DOHH2 (cell line): ENCODE results near the gene M6PR.
"Not testable (repeated sequence)": the region's sequence is repeated elsewhere in the genome, so short reads cannot be mapped to it uniquely, and the experiment has no call there.

Experiments
- H3F3A ChIP-seq: fragments of 200-600 bp; sonication (generic), shearing (Covaris generic); 2 replicates; pipeline ENCODE4 v1.6.0; 2016; ENCODE audit warnings: antibody characterized with exemption, mild to moderate bottlenecking; ENCODE audit not compliant: control insufficient read depth, insufficient read depth
- H3K27ac ChIP-seq: fragments of 200-600 bp; sonication (generic); 2 replicates; pipeline ENCODE4 v1.5.1; 2014; ENCODE audit warnings: low read depth, mild to moderate bottlenecking, low read length, moderate library complexity
- H3K27me3 ChIP-seq: fragments of 200-600 bp; sonication (generic); 2 replicates; pipeline ENCODE4 v1.6.1; 2014; ENCODE audit warnings: mild to moderate bottlenecking, low read length, mixed read lengths; ENCODE audit not compliant: control insufficient read depth
- H3K36me3 ChIP-seq: fragments of 200-600 bp; sonication (generic); 2 replicates; pipeline ENCODE4 v1.6.1; 2014; ENCODE audit warnings: mild to moderate bottlenecking, low read length, moderate library complexity, mixed read lengths; ENCODE audit not compliant: control insufficient read depth
- H3K4me1 ChIP-seq: fragments of 200-600 bp; sonication (generic); 2 replicates; pipeline ENCODE4 v1.6.1; 2014; ENCODE audit warnings: mild to moderate bottlenecking, low read length, mixed read lengths; ENCODE audit not compliant: control insufficient read depth
- H3K4me2 ChIP-seq: fragments of 200-600 bp; sonication (generic); 2 replicates; pipeline ENCODE4 v1.6.0; 2014; ENCODE audit warnings: mild to moderate bottlenecking, low read length, moderate library complexity
- H3K4me3 ChIP-seq: fragments of 200-600 bp; sonication (generic); 2 replicates; pipeline ENCODE4 v1.5.1; 2014; ENCODE audit warnings: mild to moderate bottlenecking, low read length, mixed read lengths
- H3K79me2 ChIP-seq: fragments of 200-600 bp; sonication (generic); 2 replicates; pipeline ENCODE4 v1.6.1; 2014; ENCODE audit warnings: mild to moderate bottlenecking, low read length, mixed read lengths; ENCODE audit not compliant: control insufficient read depth
- H3K9me2 ChIP-seq: fragments of 200-600 bp; sonication (generic); replicated peaks from 2 replicates; pipeline ENCODE4 v1.6.1; 2014; ENCODE audit warnings: mild to moderate bottlenecking, low read length, mixed read lengths; ENCODE audit not compliant: control insufficient read depth
- H3K9me3 ChIP-seq: fragments of 200-600 bp; sonication (generic); 2 replicates; pipeline ENCODE4 v1.6.1; 2014; ENCODE audit warnings: antibody characterized with exemption, low read length, mixed read lengths; ENCODE audit not compliant: control insufficient read depth, insufficient read depth
- H4K20me1 ChIP-seq: fragments of 200-600 bp; sonication (generic); 2 replicates; pipeline ENCODE4 v1.6.0; 2014; ENCODE audit warnings: low read depth, mild to moderate bottlenecking, antibody characterized with exemption, low read length, moderate library complexity; ENCODE audit not compliant: control insufficient read depth, insufficient read depth
- EZH2phosphoT487 ChIP-seq: fragments of 200-600 bp; sonication (generic); IDR thresholded peaks from 2 replicates; pipeline ENCODE4 v1.6.1; 2017; ENCODE audit warnings: borderline replicate concordance, mild to moderate bottlenecking, antibody characterized with exemption, low read length, moderate library complexity, mixed read lengths
- TF ChIP-seq, protein P1 (sequence below): fragments of 200-600 bp; sonication (generic); IDR thresholded peaks from one replicate; pipeline ENCODE4 v1.5.1; 2014; ENCODE audit warnings: antibody characterized with exemption, mild to moderate bottlenecking, low read depth, low read length; ENCODE audit not compliant: poor library complexity, severe bottlenecking

Gene M6PR

DNA sequence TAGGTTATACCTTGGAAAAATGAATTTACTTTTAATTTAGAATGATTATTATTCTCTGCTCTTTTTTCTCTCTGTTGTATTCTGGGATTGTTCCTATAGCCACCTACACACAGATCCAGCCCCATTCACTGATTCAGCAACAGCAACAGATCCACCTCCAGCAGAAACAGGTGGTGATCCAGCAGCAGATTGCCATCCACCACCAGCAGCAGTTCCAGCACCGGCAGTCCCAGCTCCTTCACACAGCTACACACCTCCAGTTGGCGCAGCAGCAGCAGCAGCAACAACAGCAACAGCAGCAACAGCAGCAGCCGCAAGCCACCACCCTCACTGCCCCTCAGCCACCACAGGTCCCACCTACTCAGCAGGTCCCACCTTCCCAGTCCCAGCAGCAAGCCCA is 17.0 kb downstream of the M6PR start:
- not testable (repeated sequence) for H3K9me3 ChIP-seq, H3K27me3 ChIP-seq, H3F3A ChIP-seq, H3K27ac ChIP-seq, H3K4me3 ChIP-seq, H3K79me2 ChIP-seq, H3K4me2 ChIP-seq, H3K9me2 ChIP-seq, H4K20me1 ChIP-seq, H3K4me1 ChIP-seq
- peaks cover 29% of the 10 kb centered on the region for H3K36me3 ChIP-seq

GRCh38 chr12:8930655-8931323 is 18.7 kb downstream of the M6PR start:
- not testable (repeated sequence) for H3K9me3 ChIP-seq, H4K20me1 ChIP-seq, H3K4me2 ChIP-seq, H3K4me1 ChIP-seq, H3F3A ChIP-seq, H3K9me2 ChIP-seq, H3K79me2 ChIP-seq, H3K27ac ChIP-seq, H3K4me3 ChIP-seq, H3K27me3 ChIP-seq
- peaks cover 22% of the 10 kb centered on the region for H3K36me3 ChIP-seq

- Histone ChIP-seq H3K36me3 (peaks cover 20% of the 10 kb centered on the region), H3K4me3 (no peak overlapping the region), H3K9me3 (no peaks in the 10 kb centered on the region), H3K27ac (no peak overlapping the region), H3K9me2 (no peaks in the 10 kb centered on the region), H4K20me1 (no peaks in the 10 kb centered on the region), H3K79me2 (no peaks in the 10 kb centered on the region), H3F3A (no peaks in the 10 kb centered on the region), H3K4me2 (no peak overlapping the region), H3K27me3 (no peaks in the 10 kb centered on the region), H3K4me1 (no peaks in the 10 kb centered on the region)
- TF ChIP-seq EZH2phosphoT487: no peak
- TF ChIP-seq, protein P1, sequence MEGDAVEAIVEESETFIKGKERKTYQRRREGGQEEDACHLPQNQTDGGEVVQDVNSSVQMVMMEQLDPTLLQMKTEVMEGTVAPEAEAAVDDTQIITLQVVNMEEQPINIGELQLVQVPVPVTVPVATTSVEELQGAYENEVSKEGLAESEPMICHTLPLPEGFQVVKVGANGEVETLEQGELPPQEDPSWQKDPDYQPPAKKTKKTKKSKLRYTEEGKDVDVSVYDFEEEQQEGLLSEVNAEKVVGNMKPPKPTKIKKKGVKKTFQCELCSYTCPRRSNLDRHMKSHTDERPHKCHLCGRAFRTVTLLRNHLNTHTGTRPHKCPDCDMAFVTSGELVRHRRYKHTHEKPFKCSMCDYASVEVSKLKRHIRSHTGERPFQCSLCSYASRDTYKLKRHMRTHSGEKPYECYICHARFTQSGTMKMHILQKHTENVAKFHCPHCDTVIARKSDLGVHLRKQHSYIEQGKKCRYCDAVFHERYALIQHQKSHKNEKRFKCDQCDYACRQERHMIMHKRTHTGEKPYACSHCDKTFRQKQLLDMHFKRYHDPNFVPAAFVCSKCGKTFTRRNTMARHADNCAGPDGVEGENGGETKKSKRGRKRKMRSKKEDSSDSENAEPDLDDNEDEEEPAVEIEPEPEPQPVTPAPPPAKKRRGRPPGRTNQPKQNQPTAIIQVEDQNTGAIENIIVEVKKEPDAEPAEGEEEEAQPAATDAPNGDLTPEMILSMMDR: no peak
These were observed 26.9 kb downstream of the M6PR start for GRCh38 chr12:8922544-8922943.

DNA sequence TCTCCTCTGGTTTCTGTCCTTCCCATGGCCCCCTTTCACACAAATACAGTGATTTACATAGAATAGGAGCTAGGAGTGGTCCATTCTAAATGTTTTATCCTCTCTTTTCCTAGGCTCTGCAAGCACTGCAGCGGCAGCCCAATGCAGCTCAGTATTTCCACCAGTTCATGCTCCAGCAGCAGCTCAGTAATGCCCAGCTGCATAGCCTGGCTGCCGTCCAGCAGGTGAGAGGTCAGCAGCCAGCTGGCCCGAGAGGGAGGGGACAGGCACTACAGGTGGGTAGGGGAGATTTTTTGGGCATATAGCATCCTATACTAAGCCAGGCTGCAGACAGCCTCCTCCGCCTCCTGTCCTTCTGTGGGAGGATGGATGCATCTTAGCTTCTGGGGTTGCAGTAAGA is 29.8 kb downstream of the M6PR start:
- not testable (repeated sequence) for H3K4me2 ChIP-seq, H3K9me2 ChIP-seq, H3K27me3 ChIP-seq, H3F3A ChIP-seq, H3K9me3 ChIP-seq, H3K4me3 ChIP-seq, H3K27ac ChIP-seq, H4K20me1 ChIP-seq
- Histone ChIP-seq H3K36me3 (peaks cover 20% of the 10 kb centered on the region), H3K79me2 (peaks cover 26% of the 10 kb centered on the region), H3K4me1 (peaks cover 15% of the 10 kb centered on the region)

DNA sequence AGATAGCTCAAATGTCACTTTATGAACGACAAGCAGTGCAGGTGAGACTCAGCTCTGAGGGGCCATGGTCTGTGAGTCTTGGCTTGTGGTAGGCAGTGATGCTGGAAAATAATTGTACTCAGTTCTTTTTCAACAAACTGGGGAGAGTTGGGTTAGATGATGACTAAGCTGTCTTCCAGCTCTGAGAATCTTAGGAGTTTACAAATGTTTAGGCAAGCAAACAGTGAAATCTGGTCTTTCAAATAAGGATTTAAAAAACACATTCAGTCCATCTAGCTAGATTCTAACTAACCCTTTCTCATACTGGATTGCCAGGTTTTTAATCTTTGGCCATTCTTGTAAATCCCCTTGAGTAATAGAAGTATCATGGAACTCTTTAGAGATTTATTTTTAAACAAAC is 31.7 kb downstream of the M6PR start:
- no peak for TF ChIP-seq EZH2phosphoT487
- TF ChIP-seq, protein P1: no peak
- Histone ChIP-seq H4K20me1 (no peaks in the 10 kb centered on the region), H3K4me2 (no peak overlapping the region), H3K9me2 (no peaks in the 10 kb centered on the region), H3F3A (peaks cover 14% of the 10 kb centered on the region), H3K36me3 (peaks cover 16% of the 10 kb centered on the region), H3K27ac (no peak overlapping the region), H3K27me3 (no peaks in the 10 kb centered on the region), H3K79me2 (peaks cover 26% of the 10 kb centered on the region), H3K4me1 (peaks cover 29% of the 10 kb centered on the region), H3K9me3 (no peaks in the 10 kb centered on the region), H3K4me3 (no peak overlapping the region)
